NCI-H1417 treated with DMSO at 0.1 percent for 48 hours (cell line): Measurements from ENCODE around the gene CXCL10.

Experiments
- DNase-seq: peaks from one replicate; lab custom pipeline; 2025; lab: John Stamatoyannopoulos, UW

The CXCL10 gene

DNA sequence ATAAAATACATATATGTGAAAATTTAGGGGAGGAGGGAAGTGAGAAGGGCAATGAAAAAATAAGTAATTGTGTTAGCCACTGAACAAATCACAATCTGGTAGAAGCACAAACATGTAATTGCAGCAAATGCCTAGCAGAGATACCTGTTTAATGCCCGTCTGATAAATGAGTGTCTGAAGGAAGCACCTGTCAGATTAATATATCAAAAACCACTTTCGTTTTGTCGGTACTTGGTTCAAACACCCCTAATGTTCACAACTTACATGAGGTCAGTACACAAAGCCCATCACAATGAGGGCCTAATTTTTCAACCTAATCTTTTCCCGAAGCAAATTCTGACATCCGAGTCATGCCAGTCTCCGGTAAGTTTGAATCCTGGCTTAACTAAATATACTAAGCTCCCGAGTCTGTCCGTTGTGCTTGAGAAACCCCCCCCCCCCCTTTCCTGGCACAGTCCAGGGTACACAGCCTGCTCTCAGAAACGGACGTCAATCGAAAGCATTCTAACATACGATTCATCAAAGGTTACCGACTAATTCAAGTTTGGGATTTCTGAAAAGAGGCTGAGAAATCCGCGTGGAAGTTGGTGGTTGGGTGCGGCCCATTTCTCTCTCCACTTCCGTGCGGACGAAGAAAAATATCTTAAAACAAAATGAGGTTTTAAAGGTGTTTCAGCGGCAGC is 33.3 kb downstream of the CXCL10 start:
- no peak for DNase-seq

DNA sequence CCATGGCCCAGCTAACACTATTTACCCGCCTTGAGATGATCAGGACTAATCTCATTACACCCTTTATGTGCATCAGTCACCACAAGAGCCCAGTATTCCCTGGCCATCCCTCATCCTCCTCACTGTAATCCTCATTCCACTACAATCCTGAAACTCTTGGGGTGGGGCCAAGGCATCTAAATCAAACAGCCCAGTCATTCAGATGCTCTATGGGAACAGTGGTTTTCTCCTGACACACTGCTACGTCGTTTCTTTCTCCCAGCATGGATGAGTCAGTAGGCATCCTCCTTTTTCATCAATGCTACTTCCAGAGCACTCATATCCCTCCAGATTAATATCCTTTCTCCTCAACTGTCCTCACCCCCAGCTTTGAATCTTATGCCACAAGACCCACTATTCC is 38.2 kb downstream of the CXCL10 start:
- no peak for DNase-seq

DNA sequence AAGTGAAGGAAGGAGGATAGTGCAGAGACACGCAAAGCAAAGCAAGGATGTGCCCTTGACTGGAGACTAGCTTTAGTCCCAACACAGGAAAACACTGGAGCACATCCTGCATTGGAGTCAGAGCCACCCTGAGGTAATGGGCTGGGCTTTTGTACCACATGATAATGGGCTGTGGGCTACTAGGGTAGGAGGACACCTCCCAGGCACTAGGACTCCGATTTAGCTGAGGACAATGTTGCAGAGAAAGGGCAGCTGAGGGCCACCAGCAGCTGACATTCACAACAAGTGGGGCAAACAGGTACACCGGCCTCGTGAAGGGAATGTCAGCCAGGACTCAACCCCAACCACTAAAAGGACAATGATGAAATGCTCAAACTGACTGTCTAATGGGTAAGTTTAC is 42.7 kb downstream of the CXCL10 start:
- no peak for DNase-seq

DNA sequence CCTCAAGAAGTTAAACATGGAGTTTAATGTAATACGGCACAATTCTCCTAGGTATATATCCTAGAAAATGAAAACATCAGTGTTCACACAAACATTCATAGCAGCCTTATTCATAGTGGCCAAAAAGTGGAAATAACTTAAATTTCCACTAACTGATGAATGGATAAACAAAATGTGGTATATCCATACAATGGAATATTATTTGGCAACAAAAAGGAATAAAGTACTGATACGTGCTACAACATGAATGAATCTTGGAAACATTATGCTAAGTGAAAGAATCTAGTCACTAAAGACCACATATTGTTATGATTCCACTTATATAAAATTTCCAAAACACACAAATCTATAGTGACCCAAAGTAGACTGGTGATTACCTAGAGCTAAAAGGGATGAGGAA is 47.1 kb downstream of the CXCL10 start:
- DNase-seq: no peak

DNA sequence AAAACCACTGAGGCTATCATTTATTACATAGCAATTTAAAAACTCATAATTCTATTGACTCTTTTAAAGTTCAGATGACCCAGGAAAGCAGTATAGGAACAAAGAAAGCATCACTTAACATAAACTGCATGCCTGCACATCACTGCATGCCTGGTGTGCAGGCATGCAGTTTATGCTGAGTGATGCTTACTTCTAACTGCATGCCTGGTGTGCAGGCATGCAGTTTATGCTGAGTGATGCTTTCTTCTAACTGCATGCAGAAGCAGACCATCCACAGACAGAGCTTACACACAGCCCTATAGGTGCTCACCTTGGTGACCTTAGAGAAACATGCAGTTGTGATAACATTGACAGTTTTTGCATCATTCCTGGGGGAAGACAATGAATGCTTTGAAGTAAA is 49.5 kb downstream of the CXCL10 start:
- DNase-seq: no peak
